GM13976 (cell line): ENCODE results near the gene ZDHHC18.
"Not testable (repeated sequence)": the region's sequence is repeated elsewhere in the genome, so short reads cannot be mapped to it uniquely, and the experiment has no call there.

Source experiments
- DNase-seq: peaks from one replicate; pipeline ENCODE4 v3.0.0; 2012; ENCODE audit warnings: low spot score
- in situ Hi-C: fragments of 300-500 bp; cut with MboI; formaldehyde crosslinking; loops from one replicate; pipeline ENCODE4 v1.12.0; 2022; ENCODE audit warnings: low sequenced_read_pairs, mixed read lengths, inconsistent platforms; ENCODE audit not compliant: unreplicated experiment
- TF ChIP-seq, protein P1 (sequence below): IDR thresholded peaks from 2 replicates; pipeline ENCODE4 v1.5.1; 2012; ENCODE audit warnings: borderline replicate concordance, mild to moderate bottlenecking; ENCODE audit not compliant: insufficient read depth; ENCODE audit errors: extremely low read depth, missing control alignments, control extremely low read depth

Gene ZDHHC18

DNA sequence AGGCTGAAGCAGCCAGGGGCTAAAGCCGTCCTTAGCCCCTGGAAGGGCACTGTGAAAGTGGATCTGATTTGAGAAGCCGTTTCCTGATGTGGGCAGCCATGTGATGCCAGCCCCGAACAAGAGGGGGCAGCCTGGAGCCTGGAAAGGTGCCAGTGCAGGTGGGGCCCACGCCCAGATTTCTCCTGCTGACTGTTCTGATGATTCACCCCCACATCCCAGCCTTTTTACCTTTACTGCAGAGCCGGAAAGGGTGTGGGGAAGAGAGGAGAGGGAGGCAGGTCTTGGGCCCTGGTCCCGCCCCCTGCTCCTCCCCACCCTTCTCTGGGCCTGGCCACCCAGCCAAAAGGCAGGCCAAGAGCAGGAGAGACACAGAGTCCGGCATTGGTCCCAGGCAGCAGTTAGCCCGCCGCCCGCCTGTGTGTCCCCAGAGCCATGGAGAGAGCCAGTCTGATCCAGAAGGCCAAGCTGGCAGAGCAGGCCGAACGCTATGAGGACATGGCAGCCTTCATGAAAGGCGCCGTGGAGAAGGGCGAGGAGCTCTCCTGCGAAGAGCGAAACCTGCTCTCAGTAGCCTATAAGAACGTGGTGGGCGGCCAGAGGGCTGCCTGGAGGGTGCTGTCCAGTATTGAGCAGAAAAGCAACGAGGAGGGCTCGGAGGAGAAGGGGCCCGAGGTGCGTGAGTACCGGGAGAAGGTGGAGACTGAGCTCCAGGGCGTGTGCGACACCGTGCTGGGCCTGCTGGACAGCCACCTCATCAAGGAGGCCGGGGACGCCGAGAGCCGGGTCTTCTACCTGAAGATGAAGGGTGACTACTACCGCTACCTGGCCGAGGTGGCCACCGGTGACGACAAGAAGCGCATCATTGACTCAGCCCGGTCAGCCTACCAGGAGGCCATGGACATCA lies 36.5 kb downstream of the ZDHHC18 start, which contains the start of gene SFN:
TSS of gene SFN (plus strand) at position 369 of the 904 bp plus-strand sequence. CDS start at position 433, 64 bp downstream.
- DNase-seq, result peak; percentile 57
- TF ChIP-seq, protein P1, sequence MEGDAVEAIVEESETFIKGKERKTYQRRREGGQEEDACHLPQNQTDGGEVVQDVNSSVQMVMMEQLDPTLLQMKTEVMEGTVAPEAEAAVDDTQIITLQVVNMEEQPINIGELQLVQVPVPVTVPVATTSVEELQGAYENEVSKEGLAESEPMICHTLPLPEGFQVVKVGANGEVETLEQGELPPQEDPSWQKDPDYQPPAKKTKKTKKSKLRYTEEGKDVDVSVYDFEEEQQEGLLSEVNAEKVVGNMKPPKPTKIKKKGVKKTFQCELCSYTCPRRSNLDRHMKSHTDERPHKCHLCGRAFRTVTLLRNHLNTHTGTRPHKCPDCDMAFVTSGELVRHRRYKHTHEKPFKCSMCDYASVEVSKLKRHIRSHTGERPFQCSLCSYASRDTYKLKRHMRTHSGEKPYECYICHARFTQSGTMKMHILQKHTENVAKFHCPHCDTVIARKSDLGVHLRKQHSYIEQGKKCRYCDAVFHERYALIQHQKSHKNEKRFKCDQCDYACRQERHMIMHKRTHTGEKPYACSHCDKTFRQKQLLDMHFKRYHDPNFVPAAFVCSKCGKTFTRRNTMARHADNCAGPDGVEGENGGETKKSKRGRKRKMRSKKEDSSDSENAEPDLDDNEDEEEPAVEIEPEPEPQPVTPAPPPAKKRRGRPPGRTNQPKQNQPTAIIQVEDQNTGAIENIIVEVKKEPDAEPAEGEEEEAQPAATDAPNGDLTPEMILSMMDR, result no peak
- in situ Hi-C loops, result no loop called here

DNA sequence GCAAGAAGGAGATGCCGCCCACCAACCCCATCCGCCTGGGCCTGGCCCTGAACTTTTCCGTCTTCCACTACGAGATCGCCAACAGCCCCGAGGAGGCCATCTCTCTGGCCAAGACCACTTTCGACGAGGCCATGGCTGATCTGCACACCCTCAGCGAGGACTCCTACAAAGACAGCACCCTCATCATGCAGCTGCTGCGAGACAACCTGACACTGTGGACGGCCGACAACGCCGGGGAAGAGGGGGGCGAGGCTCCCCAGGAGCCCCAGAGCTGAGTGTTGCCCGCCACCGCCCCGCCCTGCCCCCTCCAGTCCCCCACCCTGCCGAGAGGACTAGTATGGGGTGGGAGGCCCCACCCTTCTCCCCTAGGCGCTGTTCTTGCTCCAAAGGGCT lies 37.2 kb downstream of the ZDHHC18 start:
- no peak for DNase-seq
- TF ChIP-seq, protein P1, result no peak
- in situ Hi-C loops, result no loop called here

DNA sequence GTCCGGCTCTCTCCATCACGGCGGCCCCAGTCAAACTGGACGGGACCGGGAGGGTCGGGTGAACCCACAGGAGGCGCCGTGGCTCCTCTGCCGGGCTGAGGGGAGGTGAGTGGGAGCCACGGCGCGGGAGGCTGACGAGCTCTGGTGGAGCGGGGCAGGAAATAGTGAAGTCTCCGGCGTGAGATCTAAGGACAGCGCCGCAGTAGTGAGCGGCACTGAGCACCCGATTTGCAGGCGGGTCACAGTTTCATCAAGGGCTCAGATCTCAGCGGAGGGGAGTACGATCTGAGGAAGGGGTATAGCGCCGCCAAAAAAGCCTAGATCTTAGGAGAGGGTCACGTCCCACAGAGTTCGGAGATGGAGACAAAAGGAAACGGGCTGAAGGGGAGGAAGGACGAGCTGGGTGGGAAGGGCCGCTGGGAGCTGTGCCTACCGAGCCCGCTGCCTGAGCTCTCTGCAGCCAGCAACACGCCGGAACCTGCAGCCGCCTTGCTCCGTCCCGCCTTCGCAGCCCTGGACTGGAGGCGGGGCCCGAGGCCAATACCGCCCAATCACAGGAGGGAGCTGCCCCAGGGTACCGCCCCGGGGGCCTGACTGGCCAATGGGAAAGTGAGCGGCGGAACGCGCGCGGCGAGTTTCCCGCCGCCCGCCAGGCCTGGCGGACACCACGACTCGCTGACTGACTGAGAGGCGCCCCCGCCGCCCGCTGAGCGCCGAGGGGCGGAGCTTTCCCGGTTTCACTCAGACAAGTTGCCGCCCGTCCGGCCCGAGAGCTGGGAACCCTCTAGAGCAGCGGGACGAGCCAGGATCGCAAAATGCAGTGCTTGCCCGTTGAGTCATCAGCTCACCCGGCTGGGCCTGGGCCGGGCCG lies 38.4 kb downstream of the ZDHHC18 start:
- peak; percentile 97 for DNase-seq
- in situ Hi-C loops, result no loop called here
- TF ChIP-seq, protein P1, result no peak

DNA sequence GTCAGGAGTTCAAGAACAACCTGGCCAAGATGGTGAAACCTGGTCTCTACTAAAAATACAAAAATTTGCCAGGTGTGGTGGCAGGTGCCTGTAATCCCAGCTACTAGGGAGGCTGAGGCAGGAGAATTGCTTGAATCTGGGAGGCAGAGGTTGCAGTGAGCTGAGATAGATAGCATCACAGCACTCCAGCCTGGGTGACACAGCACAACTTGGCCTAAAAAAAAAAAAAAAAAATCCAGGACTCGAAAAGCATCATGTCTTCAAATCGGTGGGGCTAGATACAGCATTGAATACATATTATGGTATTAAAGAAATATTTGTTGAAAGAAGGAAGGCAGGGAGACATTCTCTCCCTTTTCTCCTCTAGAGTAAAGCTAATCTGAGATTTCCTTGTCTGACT lies 46.6 kb downstream of the ZDHHC18 start:
- DNase-seq, in situ Hi-C loops: not testable (repeated sequence)

DNA sequence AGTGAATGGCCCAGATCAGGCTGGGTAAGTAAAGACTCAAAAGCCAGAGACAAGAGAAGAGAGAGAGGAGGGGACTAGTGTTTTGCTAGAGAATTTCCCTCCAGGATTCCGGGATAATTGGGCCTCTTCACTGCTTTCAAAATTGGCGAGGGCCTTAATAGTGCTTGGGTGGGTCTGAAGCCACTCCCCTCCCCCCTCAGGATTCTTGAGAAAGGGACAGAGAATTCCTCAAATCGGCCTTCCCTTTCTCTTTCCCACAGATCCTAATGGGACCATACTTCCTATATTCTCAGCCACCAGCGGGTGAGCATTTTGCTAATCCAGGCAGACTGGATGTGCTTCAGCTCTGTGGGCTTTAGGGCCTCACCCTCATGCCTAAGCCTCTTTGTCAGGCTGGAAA lies 48.4 kb downstream of the ZDHHC18 start:
- no peak for DNase-seq
- TF ChIP-seq, protein P1, result no peak
- in situ Hi-C loops, result no loop called here

DNA sequence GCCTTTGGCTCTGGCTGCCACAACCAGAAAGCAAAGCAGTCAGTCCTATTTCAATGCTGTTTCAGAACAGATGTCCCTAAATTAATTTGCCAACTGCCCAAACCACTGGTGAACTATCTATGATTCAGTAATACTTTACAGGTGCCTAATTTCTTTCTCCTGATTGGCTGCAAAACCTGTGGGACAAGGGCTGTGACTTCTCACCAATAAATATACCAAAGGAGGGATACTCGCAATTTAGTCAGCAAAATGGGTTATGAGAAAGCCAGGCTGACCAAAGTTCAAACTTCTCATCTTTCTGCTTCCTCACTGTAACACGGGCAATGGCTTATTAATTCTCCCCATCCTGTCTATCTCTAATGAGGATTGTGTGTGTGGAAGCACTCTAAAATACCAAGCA lies 50.8 kb downstream of the ZDHHC18 start:
- TF ChIP-seq, protein P1, result no peak
- in situ Hi-C loops, result no loop called here
- DNase-seq, result no peak

DNA sequence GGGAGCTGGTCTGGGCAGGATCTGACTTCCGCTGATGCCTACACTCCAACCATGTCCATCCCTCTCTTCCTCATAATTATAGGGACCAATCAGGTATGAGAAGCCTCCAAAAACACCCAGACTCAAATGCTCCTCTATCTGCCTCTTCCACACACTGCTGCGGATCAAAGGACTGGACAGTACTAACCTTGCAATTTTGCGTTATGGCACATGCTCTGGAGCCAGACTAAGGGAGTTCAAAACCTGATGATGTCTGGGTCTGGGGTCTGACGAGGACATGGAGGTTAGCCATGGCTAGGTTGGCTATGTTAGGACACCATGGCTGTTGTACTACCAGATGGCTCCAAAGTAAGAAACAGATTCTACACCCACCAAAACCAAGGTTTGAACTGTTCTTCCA lies 53.3 kb downstream of the ZDHHC18 start:
- in situ Hi-C loops, result no loop called here
- TF ChIP-seq, protein P1, result no peak

DNA sequence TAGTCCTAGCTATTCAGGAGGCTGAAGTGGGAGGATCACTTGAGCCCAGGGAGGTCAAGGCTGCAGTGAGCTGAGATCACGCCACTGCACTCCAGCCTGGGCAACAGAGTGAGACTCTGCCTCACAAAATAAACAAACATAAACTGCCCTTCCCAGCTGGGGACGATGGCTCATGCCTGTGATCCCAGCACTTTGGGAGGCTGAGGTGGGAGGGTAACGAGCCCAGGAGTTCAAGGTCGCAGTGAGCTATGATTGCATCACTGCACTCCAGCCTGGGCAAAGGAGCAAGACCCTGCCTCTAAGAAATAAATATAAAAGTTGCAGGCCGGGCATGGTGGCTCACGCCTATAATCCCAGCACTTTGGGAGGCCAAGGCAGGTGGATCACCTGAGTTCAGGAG lies 55.1 kb downstream of the ZDHHC18 start:
- in situ Hi-C loops, result not testable (repeated sequence)

More for the DNA sequence above, 53.3 kb downstream of the ZDHHC18 start:
- DNase-seq, result no peak

More for the DNA sequence above, 55.1 kb downstream of the ZDHHC18 start:
- not testable (repeated sequence) for DNase-seq
